ENCODE measurements around the gene B3GALT4. TPM values are rescaled to one million over a fixed set of nuclear protein-coding genes. Genes with fewer than 3 reads are reported as not detected.

The B3GALT4 gene
- total and polyA plus RNA-seq, 2 of the 13 experiments (the other 11 are each of a cell fraction or from before 2014, with no cell fraction given): 0.04 to 0.27 TPM

DNA sequence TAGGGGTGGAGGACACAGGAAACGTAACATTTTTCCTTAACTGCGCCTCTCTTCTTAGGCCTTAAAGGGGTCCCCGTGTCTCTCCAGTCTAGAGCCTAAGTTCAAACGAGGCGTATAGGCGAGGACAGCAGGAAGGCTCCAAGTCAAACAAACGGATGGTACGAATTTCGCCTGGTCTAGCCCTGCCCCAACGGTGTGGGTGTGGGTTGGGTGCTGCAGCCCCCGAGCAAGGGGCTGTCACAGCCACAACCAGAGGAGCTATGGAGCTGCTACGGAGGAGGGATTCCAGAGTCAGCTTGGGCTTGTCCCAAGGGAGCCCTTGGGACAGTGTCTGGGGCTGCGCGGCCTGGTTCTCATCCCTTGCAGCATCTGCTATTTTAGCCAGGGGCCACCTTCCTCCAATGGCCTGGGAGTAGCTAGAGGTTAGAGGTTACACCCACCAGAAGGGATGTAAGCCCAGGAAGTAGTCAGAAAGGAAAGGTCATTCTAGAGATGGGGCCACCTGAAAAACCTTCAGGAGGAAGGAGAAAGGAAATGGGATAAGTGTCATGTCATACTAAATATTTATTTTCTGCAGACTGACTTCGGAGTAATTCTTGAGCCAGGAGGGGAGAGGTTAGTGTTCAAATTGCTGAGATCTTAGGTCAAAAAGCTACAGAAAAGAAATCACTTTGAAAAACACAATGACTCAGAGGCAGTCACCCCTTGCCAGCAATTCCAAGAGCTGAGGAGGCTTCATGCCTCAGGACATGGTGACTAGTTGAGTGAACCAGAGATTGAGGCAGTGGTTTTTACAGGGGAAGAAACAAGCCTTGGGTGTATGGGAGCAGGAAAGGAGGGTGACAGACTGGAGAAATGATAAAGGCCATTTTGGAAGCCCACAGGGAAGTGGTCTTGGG, 26.9 kb upstream of the B3GALT4 start (continued):
- TF ChIP-seq MEIS2 (CRISPR knock-in tag; IDR thresholded peaks at IDR 0.05): no peak
- TF ChIP-seq ZSCAN9 (CRISPR knock-in tag; IDR thresholded peaks at IDR 0.05; ENCODE audit: borderline replicate concordance): no peak
- peak; percentile 35; the same call in 1 of the 2 replicates for TF ChIP-seq ZSCAN25 (CRISPR knock-in tag; IDR thresholded peaks at IDR 0.05)
- peak; percentile 1; the same call in 1 of the 2 replicates for TF ChIP-seq FOXA3 (CRISPR knock-in tag; IDR thresholded peaks at IDR 0.05)
- 0 out of 2 replicates have a peak, but pooled peaks have one; percentile 15 for TF ChIP-seq ZNF563 (CRISPR knock-in tag; IDR thresholded peaks at IDR 0.05)
- TF ChIP-seq STAT5B (CRISPR knock-in tag; IDR thresholded peaks at IDR 0.05): no peak
- TF ChIP-seq PREB (CRISPR knock-in tag; IDR thresholded peaks at IDR 0.05): peak; percentile 62; the same call in 1 of the 2 replicates
- TF ChIP-seq KLF12 (CRISPR knock-in tag; IDR thresholded peaks at IDR 0.05; ENCODE audit: borderline replicate concordance): no peak
- TF ChIP-seq ZNF256 (CRISPR knock-in tag; conservative IDR thresholded peaks at IDR 0.05): 0 out of 2 replicates have a peak, but pooled peaks have one; percentile 80
- 0 out of 2 replicates have a peak, but pooled peaks have one; percentile 33 for TF ChIP-seq CAMTA2 (CRISPR knock-in tag; IDR thresholded peaks at IDR 0.05; ENCODE audit: borderline replicate concordance)
- no peak for TF ChIP-seq SMARCC2 (IDR thresholded peaks at IDR 0.05)
- TF ChIP-seq MTF1 (CRISPR knock-in tag; IDR thresholded peaks at IDR 0.05): no peak
- TF ChIP-seq RCOR2 (CRISPR knock-in tag; IDR thresholded peaks at IDR 0.05): no peak
- 0 out of 2 replicates have a peak, but pooled peaks have one; percentile 43 for TF ChIP-seq DNMT3B (CRISPR knock-in tag; conservative IDR thresholded peaks at IDR 0.05)
- TF ChIP-seq ZNF468 (CRISPR knock-in tag; IDR thresholded peaks at IDR 0.05): no peak
- TF ChIP-seq ATF5 (CRISPR knock-in tag; IDR thresholded peaks at IDR 0.05; ENCODE audit: low read depth): no peak
- TF ChIP-seq ZNF891 (CRISPR knock-in tag; IDR thresholded peaks at IDR 0.05): no peak
- no peak for TF ChIP-seq RORA (CRISPR knock-in tag; IDR thresholded peaks at IDR 0.05)
- 0 out of 2 replicates have a peak, but pooled peaks have one; percentile 46 for TF ChIP-seq ZNF589 (CRISPR knock-in tag; conservative IDR thresholded peaks at IDR 0.05)
- 0 out of 2 replicates have a peak, but pooled peaks have one; percentile 13 for TF ChIP-seq NFAT5 (CRISPR knock-in tag; IDR thresholded peaks at IDR 0.05)
- no peak for TF ChIP-seq MED1 (CRISPR knock-in tag; IDR thresholded peaks at IDR 0.05)
- TF ChIP-seq ZNF251 (CRISPR knock-in tag; IDR thresholded peaks at IDR 0.05): no peak
- TF ChIP-seq ZNF230 (CRISPR knock-in tag; IDR thresholded peaks at IDR 0.05): no peak
- peak; percentile 39; the same call in 1 of the 2 replicates for TF ChIP-seq ZNF703 (CRISPR knock-in tag; IDR thresholded peaks at IDR 0.05; ENCODE audit: borderline replicate concordance)
